GM12864 (cell line): ENCODE measurements around the gene TSPAN17.

Experiments
- DNase-seq: peaks from one replicate; pipeline ENCODE4 v3.0.0-alpha.2; 2011; ENCODE audit warnings: low read depth
- H3K4me3 ChIP-seq: 2 replicates; pipeline ENCODE4 v1.5.1; 2011; ENCODE audit warnings: mild to moderate bottlenecking, low read depth, low read length, control low read depth
- TF ChIP-seq, protein P1 (sequence below): IDR thresholded peaks from 2 replicates; pipeline ENCODE4 v1.5.1; 2011; ENCODE audit warnings: low read depth, mild to moderate bottlenecking, moderate library complexity, low read length, control low read depth, inconsistent platforms; ENCODE audit errors: missing control alignments

Gene TSPAN17

DNA sequence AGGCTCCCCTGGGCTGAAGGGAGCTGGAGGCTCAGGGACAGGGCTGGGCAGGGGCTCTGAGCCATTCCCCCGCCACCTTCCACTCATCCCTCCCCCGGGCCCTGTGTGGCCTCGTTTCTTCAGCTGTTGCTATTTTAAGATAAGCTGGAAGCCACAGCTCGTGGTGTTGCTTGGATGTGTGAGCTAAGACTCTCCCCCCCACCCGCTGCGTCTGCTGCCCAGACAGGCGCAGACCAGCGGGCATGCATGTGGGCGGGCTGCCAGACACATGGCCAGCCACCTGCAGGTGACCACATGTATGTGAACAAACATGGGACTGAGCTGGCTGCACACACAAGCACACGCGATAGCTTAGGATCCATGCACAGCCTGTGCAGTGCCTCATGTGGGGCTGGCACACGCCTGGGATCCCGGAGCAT is 25.6 kb upstream of the TSPAN17 start:
- TF ChIP-seq, protein P1, sequence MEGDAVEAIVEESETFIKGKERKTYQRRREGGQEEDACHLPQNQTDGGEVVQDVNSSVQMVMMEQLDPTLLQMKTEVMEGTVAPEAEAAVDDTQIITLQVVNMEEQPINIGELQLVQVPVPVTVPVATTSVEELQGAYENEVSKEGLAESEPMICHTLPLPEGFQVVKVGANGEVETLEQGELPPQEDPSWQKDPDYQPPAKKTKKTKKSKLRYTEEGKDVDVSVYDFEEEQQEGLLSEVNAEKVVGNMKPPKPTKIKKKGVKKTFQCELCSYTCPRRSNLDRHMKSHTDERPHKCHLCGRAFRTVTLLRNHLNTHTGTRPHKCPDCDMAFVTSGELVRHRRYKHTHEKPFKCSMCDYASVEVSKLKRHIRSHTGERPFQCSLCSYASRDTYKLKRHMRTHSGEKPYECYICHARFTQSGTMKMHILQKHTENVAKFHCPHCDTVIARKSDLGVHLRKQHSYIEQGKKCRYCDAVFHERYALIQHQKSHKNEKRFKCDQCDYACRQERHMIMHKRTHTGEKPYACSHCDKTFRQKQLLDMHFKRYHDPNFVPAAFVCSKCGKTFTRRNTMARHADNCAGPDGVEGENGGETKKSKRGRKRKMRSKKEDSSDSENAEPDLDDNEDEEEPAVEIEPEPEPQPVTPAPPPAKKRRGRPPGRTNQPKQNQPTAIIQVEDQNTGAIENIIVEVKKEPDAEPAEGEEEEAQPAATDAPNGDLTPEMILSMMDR: no peak
- H3K4me3 ChIP-seq: no peak overlapping the region
- no peak for DNase-seq

DNA sequence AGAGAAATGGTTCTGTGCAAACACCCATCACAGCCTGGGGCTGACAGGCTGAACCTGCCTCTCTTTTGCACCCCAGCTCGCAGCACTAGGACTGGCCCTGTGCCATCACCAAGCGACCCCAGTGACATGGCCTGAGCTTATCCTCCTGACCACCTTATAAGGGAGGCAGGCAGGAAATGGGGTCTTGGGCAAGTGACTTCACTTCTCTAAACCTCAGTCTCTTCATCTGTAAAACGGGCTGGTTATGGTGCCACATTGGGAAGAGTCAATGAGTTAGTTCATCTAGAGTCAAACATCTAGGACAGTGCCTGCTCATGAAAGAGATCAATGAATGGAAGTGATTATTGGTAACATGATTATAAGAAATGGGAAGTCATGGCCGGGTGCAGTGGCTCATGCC is 23.1 kb upstream of the TSPAN17 start:
- H3K4me3 ChIP-seq: no peak overlapping the region
- no peak for DNase-seq
- TF ChIP-seq, protein P1: no peak

DNA sequence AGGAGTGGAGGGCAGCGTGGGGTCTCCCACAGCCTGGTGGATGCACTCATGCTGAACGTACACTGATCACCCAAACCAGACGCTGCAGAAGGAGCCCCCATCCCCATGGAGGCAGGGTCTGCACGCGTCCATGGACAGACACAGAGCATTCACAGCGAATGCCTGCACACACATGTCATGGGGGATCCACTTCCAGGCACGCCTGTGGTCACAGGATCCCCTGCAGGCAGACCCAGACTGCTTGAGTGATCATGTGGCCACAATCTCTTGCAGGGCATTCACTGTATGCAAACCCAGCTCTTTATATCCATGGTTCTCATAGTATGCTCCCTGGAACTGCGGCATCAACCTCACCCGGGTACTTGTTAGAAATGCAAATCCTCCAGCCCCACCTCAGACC is 22.3 kb upstream of the TSPAN17 start:
- TF ChIP-seq, protein P1: no peak
- no peak for DNase-seq
- no peak overlapping the region for H3K4me3 ChIP-seq

DNA sequence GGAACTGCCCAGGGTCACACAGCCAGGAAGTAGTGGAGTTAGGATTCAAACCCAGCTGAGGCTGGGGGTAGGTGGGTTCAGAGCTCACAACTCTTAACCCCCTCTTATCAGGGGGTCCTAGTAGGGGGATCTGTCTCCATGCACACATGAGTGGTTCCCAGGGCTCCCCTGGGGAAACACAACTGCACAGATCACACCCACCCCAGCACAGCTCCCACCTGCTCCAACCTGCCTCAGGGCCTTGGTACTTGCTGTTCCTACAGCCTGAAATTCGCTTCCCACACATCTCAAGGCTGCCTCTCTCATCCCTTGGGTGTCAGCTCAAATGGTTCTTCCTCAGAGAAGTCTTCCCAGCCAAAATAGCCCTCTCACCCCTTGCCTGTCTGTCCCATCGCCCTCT is 21.8 kb upstream of the TSPAN17 start:
- no peak for DNase-seq
- TF ChIP-seq, protein P1: no peak
- no peak overlapping the region for H3K4me3 ChIP-seq

DNA sequence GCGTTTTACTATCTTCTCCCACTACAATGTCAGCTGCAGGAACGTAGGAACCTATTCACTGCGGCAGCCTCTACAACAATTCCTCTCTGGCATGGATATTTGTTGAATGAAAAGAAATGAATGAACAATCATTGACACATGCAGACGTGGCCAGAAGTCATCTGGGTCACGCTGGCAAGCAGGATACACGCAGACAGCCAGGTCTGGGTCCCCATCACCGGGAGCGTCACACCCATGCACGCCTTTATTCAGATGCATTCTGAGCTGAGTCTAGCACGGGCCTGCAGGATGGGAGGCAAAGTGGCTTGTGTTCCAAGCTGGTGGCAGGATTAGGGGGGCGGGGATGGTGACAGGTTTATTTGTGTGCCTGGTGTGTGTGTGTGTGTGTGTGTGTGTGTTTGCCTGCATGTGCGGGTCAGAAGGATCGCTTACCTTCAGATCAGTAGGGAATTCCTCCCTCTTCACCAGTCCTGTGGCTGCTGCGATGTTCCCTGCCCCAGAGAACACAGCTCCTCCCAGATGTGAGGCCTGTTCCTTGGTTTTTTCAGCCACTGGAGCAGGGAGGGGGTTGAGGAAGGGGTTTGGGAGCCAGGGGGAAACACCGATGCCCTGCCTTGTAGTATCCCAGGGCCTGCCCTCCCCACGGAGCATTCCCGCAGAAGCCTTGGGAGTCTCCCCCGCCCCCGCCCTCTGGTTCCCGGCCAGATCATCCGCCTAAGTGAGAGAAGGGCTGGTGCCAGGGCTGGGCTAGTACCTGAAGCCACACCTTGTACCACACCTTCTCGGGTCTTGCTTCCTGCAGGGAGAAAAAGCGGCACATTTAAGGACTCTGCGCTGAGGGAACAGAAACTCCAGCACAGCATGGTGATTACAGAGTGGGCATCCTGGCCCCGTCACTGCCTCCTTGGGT is 21.1 kb upstream of the TSPAN17 start:
- DNase-seq: no peak
- no peak overlapping the region for H3K4me3 ChIP-seq
- TF ChIP-seq, protein P1: no peak

DNA sequence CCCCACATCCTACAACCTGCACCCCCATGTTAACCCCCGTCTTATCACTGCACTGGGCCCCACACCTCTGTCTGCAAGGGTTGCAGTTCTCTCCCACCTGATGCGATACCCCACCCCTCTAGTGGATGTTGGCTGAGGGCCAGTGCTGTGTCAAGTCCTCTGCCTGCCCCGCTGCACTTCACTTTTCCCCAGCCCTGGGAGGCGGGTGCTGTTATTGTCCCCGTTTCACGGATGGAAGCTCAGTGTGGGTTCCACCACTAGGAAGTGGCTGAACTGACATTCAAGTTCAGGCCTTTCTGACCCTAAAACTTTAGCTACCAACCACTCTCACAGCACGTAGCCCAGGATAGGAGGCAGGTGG is 20.4 kb upstream of the TSPAN17 start:
- no peak for DNase-seq
- TF ChIP-seq, protein P1: no peak
- no peak overlapping the region for H3K4me3 ChIP-seq

DNA sequence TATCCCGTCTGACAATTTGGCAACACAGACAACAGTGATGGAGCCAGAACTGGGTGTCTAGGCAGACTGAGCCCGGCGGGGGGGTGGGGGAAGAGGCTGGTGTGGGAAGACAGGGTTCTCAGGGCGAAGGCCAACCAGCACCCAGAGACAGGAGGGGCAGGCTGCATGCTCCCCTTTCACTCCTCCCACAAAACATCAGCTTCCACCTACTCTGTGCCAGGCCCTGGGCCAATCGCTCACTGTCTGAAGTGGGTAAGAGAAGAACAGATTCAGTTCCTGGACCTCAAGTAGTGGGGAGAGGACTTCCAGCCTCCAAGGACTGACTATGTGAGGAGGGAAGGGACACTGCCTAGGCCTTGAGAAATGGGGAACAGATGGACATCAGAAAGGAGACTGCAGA is 19.7 kb upstream of the TSPAN17 start:
- DNase-seq: no peak
- no peak overlapping the region for H3K4me3 ChIP-seq
- TF ChIP-seq, protein P1: no peak
